ENCODE results near the gene RASSF4.
"Not testable (repeated sequence)": the region's sequence is repeated elsewhere in the genome, so short reads cannot be mapped to it uniquely, and the experiment has no call there.

The RASSF4 gene

DNA sequence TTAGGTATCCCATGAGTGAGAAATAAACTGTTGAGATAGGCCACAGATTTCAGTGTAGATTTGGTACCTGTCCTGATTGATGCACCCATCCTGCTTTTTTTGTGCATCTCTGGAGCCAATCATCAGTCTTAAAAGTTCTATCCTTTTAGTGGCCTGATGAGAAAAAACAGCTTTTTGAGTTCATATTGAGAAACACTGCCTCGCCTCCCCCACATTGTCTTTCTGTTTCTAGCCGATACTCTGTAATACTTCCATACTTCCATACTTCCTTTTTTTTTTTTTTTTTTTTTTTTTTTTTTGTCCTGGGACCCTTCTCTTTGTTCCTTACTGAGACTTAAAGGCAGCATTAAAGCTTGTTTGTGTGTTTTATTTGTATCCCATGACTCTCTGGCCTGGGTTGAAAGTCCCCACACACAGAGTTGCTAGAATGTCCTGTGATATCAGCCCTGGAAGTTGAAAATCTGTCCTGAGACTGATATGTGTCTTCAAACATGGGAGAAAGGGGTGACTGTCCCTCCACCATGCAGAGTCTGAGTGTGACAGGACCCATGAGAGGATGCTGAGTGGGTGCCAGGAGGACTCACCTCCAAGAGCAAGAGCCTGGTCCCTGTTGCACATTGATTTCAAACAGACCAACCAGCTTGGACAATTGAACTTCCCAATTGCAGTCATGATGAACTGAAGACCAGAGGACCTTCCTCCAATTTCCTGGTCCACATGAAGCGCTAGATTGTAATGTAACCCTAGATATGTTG is 46.9 kb downstream of the RASSF4 start:
- DNase-seq, result no peak

DNA sequence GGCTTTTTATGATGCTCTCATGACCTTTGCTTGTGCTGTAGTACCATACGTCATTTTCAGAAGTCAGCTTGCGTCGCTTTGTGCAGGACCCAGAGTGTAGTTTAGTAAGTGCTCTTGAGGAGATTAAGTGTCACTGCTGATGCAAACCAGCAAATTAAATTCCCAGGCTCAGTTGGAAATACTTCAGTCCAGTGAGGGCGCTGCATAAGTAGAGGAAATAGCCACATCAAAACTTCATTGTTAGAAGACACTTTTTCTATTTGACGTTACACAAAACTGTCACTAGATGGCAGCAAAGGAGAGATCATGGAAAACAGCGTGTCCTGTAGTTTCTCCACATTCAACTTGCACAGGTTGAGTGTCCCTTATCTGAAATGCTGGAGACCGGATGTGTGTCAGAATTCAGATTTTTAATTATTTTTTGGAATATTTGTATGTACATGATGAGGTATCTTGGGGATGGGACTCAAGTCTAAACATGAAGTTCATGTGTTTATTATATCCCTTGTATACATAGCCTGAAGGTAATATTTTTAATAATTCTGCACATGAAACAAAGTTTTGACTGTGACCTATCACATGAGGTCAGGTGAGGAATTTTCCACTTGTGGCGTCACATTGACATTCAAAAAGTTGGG is 49.0 kb downstream of the RASSF4 start:
- peak in 2 of 5 experiments; percentile 33 to 64 for DNase-seq

- not testable (repeated sequence) for DNase-seq
These were observed 55.0 kb downstream of the RASSF4 start for GRCh38 chr10:45014557-45014956.

GRCh38 chr10:45015590-45015989 is 56.0 kb downstream of the RASSF4 start:
- DNase-seq, result no peak

DNA sequence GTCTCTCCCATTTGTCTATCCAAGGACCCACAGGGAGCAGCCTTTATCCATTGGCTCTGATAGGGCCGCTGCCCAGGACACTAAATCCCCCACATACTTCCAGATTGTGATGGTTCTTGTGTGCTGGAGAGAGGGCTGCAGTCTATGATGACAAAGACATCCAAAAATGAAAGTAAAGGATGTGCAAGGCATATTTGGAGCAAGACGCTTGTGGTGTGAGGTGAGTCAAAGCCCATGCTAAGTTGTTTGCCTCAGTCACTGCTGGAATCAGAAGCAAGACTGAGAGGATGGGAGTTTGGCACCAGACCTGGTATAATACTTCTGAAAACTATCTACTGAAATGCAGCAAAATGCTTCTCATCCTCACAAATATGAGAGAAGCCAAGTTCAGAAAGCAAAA is 63.8 kb downstream of the RASSF4 start:
- DNase-seq, result no peak

- DNase-seq, result no peak
These were observed 74.7 kb downstream of the RASSF4 start for GRCh38 chr10:45034301-45034700.

- no peak for DNase-seq
These were observed 76.1 kb downstream of the RASSF4 start for GRCh38 chr10:45035673-45036072.

DNA sequence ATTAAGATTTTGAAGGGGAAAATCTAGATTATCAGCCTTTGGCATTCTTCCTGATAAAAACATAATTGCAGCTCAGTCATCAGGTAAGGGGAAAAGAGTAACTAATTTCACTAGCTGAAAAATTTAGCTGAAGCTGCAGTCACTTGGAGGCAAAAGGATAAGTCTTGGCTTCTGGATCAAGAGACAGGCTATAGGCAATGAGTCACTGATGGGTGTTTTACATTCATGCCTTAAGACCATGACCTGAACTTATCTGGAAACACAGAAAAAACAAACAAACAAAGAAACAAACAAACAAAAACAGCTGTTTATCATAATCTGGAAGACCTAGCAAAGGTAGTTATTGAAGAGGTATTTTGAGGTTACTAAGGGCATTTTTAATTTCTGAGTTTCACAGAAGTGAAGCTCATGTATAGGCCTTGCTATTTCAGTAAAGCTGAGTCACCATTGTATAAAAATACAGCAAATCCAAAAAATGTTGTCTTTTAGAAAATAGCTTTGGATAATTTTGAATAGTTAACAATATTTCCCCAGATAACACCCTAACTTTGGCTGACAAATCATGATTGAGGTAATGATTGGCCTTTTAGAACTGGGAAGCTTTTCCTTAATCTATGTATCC is 81.4 kb downstream of the RASSF4 start:
- no peak for DNase-seq

DNA sequence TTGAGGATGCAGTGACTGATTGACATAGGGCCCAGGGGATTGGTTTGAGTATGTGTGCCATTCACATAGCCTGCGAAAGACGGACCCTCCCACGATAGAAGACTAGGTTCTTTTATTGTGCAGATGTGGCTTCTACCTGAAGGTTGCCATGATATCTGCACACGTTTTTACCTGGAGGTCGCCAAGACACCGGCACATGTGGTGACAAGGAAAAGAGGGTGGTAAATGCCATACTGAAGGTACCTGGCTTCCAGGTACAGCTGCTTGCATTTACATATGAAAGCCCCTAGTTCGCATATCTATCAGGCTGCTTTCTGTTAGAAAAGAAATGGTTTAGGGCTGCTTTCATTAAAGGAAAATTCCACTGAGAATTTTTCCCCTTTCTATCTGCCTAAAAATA is 84.7 kb downstream of the RASSF4 start:
- DNase-seq, result no peak
